ENCODE measurements around the gene BACH2.

GRCh38 chr6:90035047-90035723 is 261.5 kb downstream of the BACH2 start:
- TF ChIP-seq CTCF (IDR thresholded peaks at IDR 0.05; ENCODE audit: insufficient read depth, low read length, poor library complexity, severe bottlenecking) (no peak), EZH2phosphoT487 (conservative IDR thresholded peaks at IDR 0.05; ENCODE audit: low read length) (no peak)
